GM04504 (cell line): ENCODE results near the gene LAMC2.

ENCODE experiments used
- DNase-seq: peaks from one replicate; pipeline ENCODE4 v3.0.0-alpha.2; 2012; ENCODE audit warnings: low read depth

Gene LAMC2

GRCh38 chr1:183287191-183287675 lies 101.2 kb downstream of the LAMC2 start:
- DNase-seq, result no peak

- DNase-seq, result no peak
Observed at GRCh38 chr1:183288583-183288982, 102.5 kb downstream of the LAMC2 start.

GRCh38 chr1:183289051-183289496 lies 103.0 kb downstream of the LAMC2 start:
- DNase-seq, result no peak

- DNase-seq, result no peak
Observed at GRCh38 chr1:183290628-183291027, 104.6 kb downstream of the LAMC2 start.

GRCh38 chr1:183291216-183291762 lies 105.2 kb downstream of the LAMC2 start:
- no peak for DNase-seq

- DNase-seq, result no peak
Observed at GRCh38 chr1:183291802-183292514, 105.9 kb downstream of the LAMC2 start.

- DNase-seq, result no peak
Observed at GRCh38 chr1:183293241-183293640, 107.2 kb downstream of the LAMC2 start.

- DNase-seq, result no peak
Observed at GRCh38 chr1:183293876-183294275, 107.8 kb downstream of the LAMC2 start.
